IPS-18c (cell line): ENCODE measurements around the gene LRRN3.

ENCODE experiments used
- H3K4me3 ChIP-seq: 2 replicates; pipeline ENCODE4 v1.7.0; 2013; ENCODE audit warnings: low read depth, mild to moderate bottlenecking, low read length, moderate library complexity; ENCODE audit not compliant: insufficient read depth
- H3K9me3 ChIP-seq: one replicate; pipeline ENCODE4 v1.6.1; 2013; ENCODE audit warnings: mild to moderate bottlenecking, low read length, moderate library complexity; ENCODE audit not compliant: control insufficient read depth, insufficient read depth

LRRN3 gene

GRCh38 chr7:111174510-111174909 is 83.6 kb downstream of the LRRN3 start:
- no peaks in the 10 kb centered on the region for H3K9me3 ChIP-seq

More at GRCh38 chr7:111174510-111174909, 83.6 kb downstream of the LRRN3 start:
- H3K4me3 ChIP-seq = no peak overlapping the region
